GM12892 (cell line): Measurements from ENCODE around the gene ABI2.
A peak's percentile ranks its signal among the peaks of the same experiment; 100 is the strongest.
"Not testable (repeated sequence)": the region's sequence is repeated elsewhere in the genome, so short reads cannot be mapped to it uniquely, and the experiment has no call there.

Source experiments
- DNase-seq: peaks from one replicate; pipeline ENCODE4 v3.0.0; 2011; ENCODE audit not compliant: insufficient read length
- FAIRE-seq: peaks from 2 replicates; lab custom pipeline; 2011; peaks lifted over from hg19 to GRCh38; lab: Jason Lieb, UNC
- POLR2A ChIP-seq: IDR thresholded peaks from 2 replicates; pipeline ENCODE4 v1.6.1; 2011; ENCODE audit warnings: low read depth, low read length, control low read depth
- POLR2AphosphoS5 ChIP-seq: IDR thresholded peaks from 2 replicates; pipeline ENCODE4 v1.6.1; 2011; ENCODE audit warnings: low read depth, low read length, control low read depth
- TAF1 ChIP-seq: IDR thresholded peaks from 2 replicates; pipeline ENCODE4 v1.6.1; 2011; ENCODE audit warnings: low read depth, mild to moderate bottlenecking, control low read depth, low read length, borderline replicate concordance

Gene ABI2

GRCh38 chr2:203404996-203405395 lies 76.8 kb downstream of the ABI2 start:
- no peak for DNase-seq
- no peak for FAIRE-seq
- TF ChIP-seq POLR2AphosphoS5 (no peak), POLR2A (no peak), TAF1 (no peak)

- DNase-seq (no peak), FAIRE-seq (peak; percentile 14)
- TF ChIP-seq POLR2A = no peak
- TF ChIP-seq TAF1 = no peak
- TF ChIP-seq POLR2AphosphoS5 = no peak
These were observed 79.3 kb downstream of the ABI2 start for GRCh38 chr2:203407496-203407895.

- TF ChIP-seq TAF1 (no peak), POLR2A (no peak), POLR2AphosphoS5 (no peak)
- no peak for DNase-seq
- peak; percentile 38 for FAIRE-seq
These were observed 84.5 kb downstream of the ABI2 start for GRCh38 chr2:203412546-203413331.

GRCh38 chr2:203413796-203414195 lies 85.6 kb downstream of the ABI2 start:
- no peak for TF ChIP-seq POLR2A
- no peak for TF ChIP-seq POLR2AphosphoS5
- no peak for TF ChIP-seq TAF1
- DNase-seq (no peak), FAIRE-seq (no peak)

GRCh38 chr2:203418271-203418670 lies 90.1 kb downstream of the ABI2 start:
- no peak for FAIRE-seq
- no peak for DNase-seq
- TF ChIP-seq TAF1 (no peak), POLR2AphosphoS5 (no peak), POLR2A (no peak)

GRCh38 chr2:203427061-203427460 lies 98.9 kb downstream of the ABI2 start:
- no peak for TF ChIP-seq POLR2AphosphoS5
- TF ChIP-seq POLR2A = no peak
- TF ChIP-seq TAF1 = no peak
- DNase-seq (no peak), FAIRE-seq (no peak)

- not testable (repeated sequence) for FAIRE-seq, DNase-seq
These were observed 101.4 kb downstream of the ABI2 start for GRCh38 chr2:203429643-203430042.

GRCh38 chr2:203431391-203432185 lies 103.4 kb downstream of the ABI2 start:
- DNase-seq = no peak
- no peak for TF ChIP-seq POLR2A
- TF ChIP-seq POLR2AphosphoS5 = no peak
- no peak for TF ChIP-seq TAF1
- no peak for FAIRE-seq

GRCh38 chr2:203432811-203433210 lies 104.6 kb downstream of the ABI2 start:
- TF ChIP-seq POLR2AphosphoS5 (no peak), POLR2A (no peak), TAF1 (no peak)
- DNase-seq (no peak), FAIRE-seq (no peak)

GRCh38 chr2:203436496-203436895 lies 108.3 kb downstream of the ABI2 start:
- no peak for DNase-seq
- no peak for FAIRE-seq
- no peak for TF ChIP-seq POLR2A
- TF ChIP-seq TAF1 = no peak
- no peak for TF ChIP-seq POLR2AphosphoS5

- DNase-seq (no peak), FAIRE-seq (no peak)
- no peak for TF ChIP-seq TAF1
- TF ChIP-seq POLR2A = no peak
- no peak for TF ChIP-seq POLR2AphosphoS5
These were observed 109.3 kb downstream of the ABI2 start for GRCh38 chr2:203437511-203437910.

- no peak for DNase-seq
- no peak for FAIRE-seq
- no peak for TF ChIP-seq POLR2A
- no peak for TF ChIP-seq TAF1
- no peak for TF ChIP-seq POLR2AphosphoS5
These were observed 110.3 kb downstream of the ABI2 start for GRCh38 chr2:203438528-203438927.
